Activated CD8-positive, alpha-beta memory T cell treated with anti-CD3 and anti-CD28 coated beads, Interleukin-2, amount 50 U/mL, for 4 hours (primary cell): ENCODE measurements around the gene SLC4A1.

Experiments
- DNase-seq: peaks from one replicate; pipeline ENCODE4 v3.0.0-alpha.2; 2020

The SLC4A1 gene

DNA sequence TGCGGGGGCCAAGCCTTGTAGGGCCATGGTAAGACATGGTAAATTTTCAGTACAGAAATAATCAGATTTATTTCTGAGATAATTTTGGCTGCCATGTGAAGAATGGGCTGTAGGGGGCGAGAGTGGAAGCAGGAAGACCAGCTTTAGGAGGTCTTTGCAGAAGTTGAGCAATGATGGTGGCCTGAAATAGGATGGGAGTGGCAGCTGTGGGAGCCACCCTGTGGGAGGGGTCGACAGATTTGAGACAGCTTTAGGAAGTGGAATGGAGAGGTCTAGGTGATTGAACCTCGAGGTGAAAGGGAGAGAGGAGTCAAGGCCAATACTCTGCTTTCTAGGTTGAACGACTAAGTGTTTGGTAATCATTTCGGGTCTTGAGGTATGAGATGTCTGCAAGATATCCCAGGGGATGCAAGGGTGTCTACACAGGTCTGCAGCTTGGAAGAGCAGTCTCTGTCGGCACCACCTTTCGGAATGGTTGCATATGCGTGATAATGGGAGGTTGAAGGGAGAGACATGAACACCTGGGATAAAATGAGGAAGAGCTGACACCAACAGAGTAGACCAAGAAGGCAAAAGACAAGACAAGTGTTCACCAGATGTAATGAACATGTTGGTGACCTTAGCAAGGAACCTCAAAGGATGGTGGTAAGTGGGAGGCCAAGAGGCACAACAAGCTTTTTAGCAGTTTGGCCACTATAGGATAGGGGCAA is 64.0 kb downstream of the SLC4A1 start:
- DNase-seq, result peak; percentile 50

DNA sequence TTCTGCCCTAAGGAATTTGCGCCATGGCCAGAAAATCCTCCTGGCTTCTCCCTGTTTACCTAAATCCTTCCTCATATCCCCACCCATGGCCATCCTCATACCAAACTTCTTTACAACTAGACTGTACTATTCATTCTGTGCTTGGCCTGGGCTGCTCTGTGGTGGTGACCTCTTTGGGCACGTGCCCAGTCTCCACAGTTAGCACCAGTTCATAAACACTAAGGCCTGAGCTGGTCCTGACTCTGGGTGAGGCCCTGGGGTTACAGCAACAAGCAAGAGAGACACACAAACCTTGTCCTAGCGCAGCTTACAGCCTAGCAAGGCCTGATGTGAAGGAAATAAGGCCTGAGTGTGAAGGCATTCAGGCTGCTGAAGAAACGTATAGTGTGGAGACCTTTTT is 65.2 kb downstream of the SLC4A1 start:
- no peak for DNase-seq

DNA sequence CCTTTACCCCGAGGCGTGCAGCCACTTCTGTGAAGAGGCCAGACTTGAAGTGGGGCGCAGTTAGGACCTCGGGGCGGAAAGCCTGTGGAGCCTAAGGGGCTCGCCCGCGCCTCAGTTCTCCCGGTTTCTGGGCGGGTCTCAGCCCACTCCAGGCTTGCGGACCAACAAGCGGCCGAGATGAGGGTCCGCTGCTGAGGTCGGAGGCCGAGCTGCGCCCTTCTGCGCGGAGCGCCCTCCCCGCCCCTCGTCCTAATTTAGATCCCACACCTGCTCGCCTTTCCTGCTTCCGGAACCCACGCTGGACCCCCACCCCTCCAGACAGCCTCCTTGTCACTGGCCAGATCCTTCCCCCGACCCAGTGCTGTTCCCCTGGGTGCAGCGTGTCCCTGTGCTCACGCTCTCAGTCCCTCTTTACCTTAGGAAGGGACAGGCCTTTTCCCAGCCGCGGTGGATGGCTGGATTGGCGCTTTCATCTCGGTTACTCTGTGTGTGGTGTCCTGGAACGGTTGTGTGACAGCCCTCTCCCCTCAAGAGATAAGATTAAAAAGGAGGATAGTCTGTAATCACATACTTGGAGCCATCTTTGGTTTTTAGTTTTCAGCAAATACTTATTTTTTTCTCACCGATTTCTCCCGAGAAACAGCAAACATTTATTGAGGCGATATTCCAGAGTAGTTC is 67.3 kb downstream of the SLC4A1 start:
- no peak for DNase-seq

GRCh38 chr17:44199553-44200477 is 68.1 kb downstream of the SLC4A1 start, which contains the start of gene ATXN7L3:
Gene ATXN7L3, minus strand, starts transcription at chr17:44199884. Its CDS starts 1,814 bp downstream, at chr17:44198070.
- peak; percentile 99 for DNase-seq

DNA sequence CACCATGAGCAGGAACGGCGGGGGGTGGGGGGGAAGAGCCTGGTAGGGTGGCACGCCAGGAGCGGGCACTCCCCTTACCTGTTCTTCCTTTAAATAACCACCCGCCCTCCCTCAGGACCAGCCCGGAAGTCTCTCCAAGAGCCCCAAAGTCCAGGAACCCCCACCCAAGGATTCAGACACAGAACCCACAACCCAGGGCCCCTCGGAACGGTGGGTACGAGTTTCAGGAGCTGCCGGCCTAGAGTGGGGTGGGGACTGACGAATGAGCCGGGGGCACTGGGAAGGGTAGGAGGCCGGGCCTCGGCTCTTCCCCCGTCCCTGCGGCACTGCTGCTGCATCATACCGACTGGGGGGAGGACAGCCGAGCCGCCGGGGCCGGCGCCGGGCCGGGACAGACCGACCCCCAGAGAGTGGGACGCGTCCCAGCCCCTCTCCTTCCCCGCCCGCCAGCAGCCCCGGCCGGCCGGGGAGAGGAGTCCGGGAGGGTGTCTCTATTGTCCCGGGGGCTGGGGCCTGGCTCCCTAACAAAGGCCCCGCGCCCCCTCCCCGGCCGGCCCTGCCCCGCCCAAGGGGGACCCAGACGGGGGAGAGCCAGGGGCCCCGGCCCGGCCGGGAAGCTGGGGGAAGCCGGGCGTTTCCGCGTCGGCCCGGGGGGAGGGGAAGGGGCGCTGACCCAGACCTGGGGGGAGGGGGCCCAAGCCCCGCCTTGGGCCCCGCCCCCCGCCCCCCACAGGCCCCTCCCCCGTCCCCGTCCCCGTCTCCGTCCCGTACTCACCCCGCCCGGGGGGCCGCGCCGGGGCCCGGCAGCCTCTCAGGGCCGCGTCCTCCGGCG is 69.0 kb downstream of the SLC4A1 start:
- peak; percentile 57 for DNase-seq
